GM18520 (cell line): ENCODE results near the gene TBC1D3B.
"Not testable (repeated sequence)": the region's sequence is repeated elsewhere in the genome, so short reads cannot be mapped to it uniquely, and the experiment has no call there.

Source experiments
- ATAC-seq: cut with Tn5 transposase; IDR thresholded peaks from one replicate; pipeline ENCODE4 v1.9.1; 2021; ENCODE audit not compliant: unreplicated experiment

The TBC1D3B gene

GRCh38 chr17:36176536-36176935 is at the start of gene TBC1D3B:
Gene TBC1D3B (minus strand): TSS chr17:36176636. CDS start chr17:36175050, 1,586 bp downstream.
- ATAC-seq: not testable (repeated sequence)

- ATAC-seq: not testable (repeated sequence)
These were observed 46.5 kb upstream of the TBC1D3B start for GRCh38 chr17:36222967-36223366.

GRCh38 chr17:36221581-36222100 is 45.2 kb upstream of the TBC1D3B start:
- ATAC-seq: not testable (repeated sequence)

- not testable (repeated sequence) for ATAC-seq
These were observed 44.5 kb upstream of the TBC1D3B start for GRCh38 chr17:36220737-36221580.

GRCh38 chr17:36219556-36219955 is 43.1 kb upstream of the TBC1D3B start:
- ATAC-seq: not testable (repeated sequence)

GRCh38 chr17:36215406-36216308 is 39.2 kb upstream of the TBC1D3B start:
- ATAC-seq: not testable (repeated sequence)

- no peak for ATAC-seq
These were observed 38.5 kb upstream of the TBC1D3B start for GRCh38 chr17:36214918-36215317.

- no peak for ATAC-seq
These were observed 37.3 kb upstream of the TBC1D3B start for GRCh38 chr17:36213695-36214094.

GRCh38 chr17:36212966-36213365 is 36.5 kb upstream of the TBC1D3B start:
- no peak for ATAC-seq

GRCh38 chr17:36212272-36212605 is 35.8 kb upstream of the TBC1D3B start:
- no peak for ATAC-seq

- ATAC-seq: not testable (repeated sequence)
These were observed 35.2 kb upstream of the TBC1D3B start for GRCh38 chr17:36211484-36212271.

- peak; percentile 51 for ATAC-seq
These were observed 34.2 kb upstream of the TBC1D3B start, which contains the start of gene CCL4L2 for GRCh38 chr17:36210439-36211211. Gene CCL4L2 (plus strand): TSS chr17:36211063.

- ATAC-seq: no peak
These were observed 33.1 kb upstream of the TBC1D3B start for GRCh38 chr17:36209575-36209974.

- ATAC-seq: not testable (repeated sequence)
These were observed 30.9 kb upstream of the TBC1D3B start for GRCh38 chr17:36207383-36207782.

- not testable (repeated sequence) for ATAC-seq
These were observed 30.0 kb upstream of the TBC1D3B start for GRCh38 chr17:36206486-36206821.

- peak; percentile 24 for ATAC-seq
These were observed 29.4 kb upstream of the TBC1D3B start for GRCh38 chr17:36205637-36206485.

- no peak for ATAC-seq
These were observed 28.5 kb upstream of the TBC1D3B start for GRCh38 chr17:36204724-36205500.

GRCh38 chr17:36203335-36203734 is 26.9 kb upstream of the TBC1D3B start:
- no peak for ATAC-seq
